ENCODE data around the gene CXCL14.

Gene CXCL14

GRCh38 chr5:135571902-135572301, 6.9 kb downstream of the CXCL14 start:
- no peak overlapping the region for H3K4me2 ChIP-seq (ENCODE audit: low read length)
- no peaks in the 10 kb centered on the region for H3K9me3 ChIP-seq (ENCODE audit: insufficient read depth, low read depth, low read length)
- no peak overlapping the region for H3K27ac ChIP-seq (ENCODE audit: low read depth, low read length)
- no peak overlapping the region for H2AFZ ChIP-seq (ENCODE audit: insufficient read depth, low read length, poor library complexity)
- H3K27me3 ChIP-seq (ENCODE audit: insufficient read depth, low read length), result no peaks in the 10 kb centered on the region
- no peak overlapping the region for H3K4ac ChIP-seq (ENCODE audit: low read depth, low read length)
- no peak overlapping the region for H3K23ac ChIP-seq (ENCODE audit: low read length)
- H3K79me2 ChIP-seq (ENCODE audit: control insufficient read depth, insufficient read depth, low read length, poor library complexity), result no peaks in the 10 kb centered on the region
- no peak overlapping the region for H4K12ac ChIP-seq (ENCODE audit: low read depth, low read length)
- no peaks in the 10 kb centered on the region for H3K4me1 ChIP-seq (ENCODE audit: control insufficient read depth in 1 of 2, insufficient read depth in 2 of 2, low read length in 2 of 2)
- no peak for DNase-seq
- H2BK120ac ChIP-seq (ENCODE audit: insufficient read depth, low read length, poor library complexity), result no peak overlapping the region
- H4K8ac ChIP-seq (ENCODE audit: low read depth, low read length), result no peak overlapping the region
- H3K4me3 ChIP-seq (ENCODE audit: low read depth, low read length), result no peak overlapping the region
- no peak overlapping the region for H2AK5ac ChIP-seq (ENCODE audit: low read length)
- no peak overlapping the region for H3K14ac ChIP-seq (ENCODE audit: low read length)
- H2BK12ac ChIP-seq (ENCODE audit: low read length), result no peak overlapping the region
- no CpG with 5 or more reads among the region's 9 CpGs for WGBS (ENCODE audit: extremely low coverage, insufficient coverage, insufficient read length)
- no peaks in the 10 kb centered on the region for H3K36me3 ChIP-seq (ENCODE audit: control insufficient read depth in 1 of 2, insufficient read depth in 2 of 2, low read length in 2 of 2)
- no peak overlapping the region for H4K91ac ChIP-seq (ENCODE audit: low read depth, low read length)
- H3K79me1 ChIP-seq (ENCODE audit: low read length), result no peaks in the 10 kb centered on the region
- H3K18ac ChIP-seq (ENCODE audit: low read length), result no peak overlapping the region
- no peak overlapping the region for H3K9ac ChIP-seq (ENCODE audit: low read length)
- no peak overlapping the region for H2BK5ac ChIP-seq (ENCODE audit: low read depth, low read length, poor library complexity)

GRCh38 chr5:135571066-135571609, 7.7 kb downstream of the CXCL14 start:
- Histone ChIP-seq H4K91ac (ENCODE audit: low read depth, low read length) (no peak overlapping the region), H3K4ac (ENCODE audit: low read depth, low read length) (no peak overlapping the region), H3K79me2 (ENCODE audit: control insufficient read depth, insufficient read depth, low read length, poor library complexity) (no peaks in the 10 kb centered on the region), H3K9me3 (ENCODE audit: insufficient read depth, low read depth, low read length) (no peaks in the 10 kb centered on the region), H3K79me1 (ENCODE audit: low read length) (no peaks in the 10 kb centered on the region), H3K14ac (ENCODE audit: low read length) (no peak overlapping the region), H4K12ac (ENCODE audit: low read depth, low read length) (no peak overlapping the region), H3K23ac (ENCODE audit: low read length) (no peak overlapping the region), H3K4me2 (ENCODE audit: low read length) (no peak overlapping the region), H2AFZ (ENCODE audit: insufficient read depth, low read length, poor library complexity) (no peak overlapping the region), H3K36me3 (ENCODE audit: control insufficient read depth in 1 of 2, insufficient read depth in 2 of 2, low read length in 2 of 2) (no peaks in the 10 kb centered on the region), H2AK5ac (ENCODE audit: low read length) (no peak overlapping the region), H2BK5ac (ENCODE audit: low read depth, low read length, poor library complexity) (no peak overlapping the region), H3K27me3 (ENCODE audit: insufficient read depth, low read length) (no peaks in the 10 kb centered on the region), H3K18ac (ENCODE audit: low read length) (no peak overlapping the region), H3K9ac (ENCODE audit: low read length) (no peak overlapping the region), H3K4me3 (ENCODE audit: low read depth, low read length) (no peak overlapping the region), H2BK12ac (ENCODE audit: low read length) (no peak overlapping the region), H4K8ac (ENCODE audit: low read depth, low read length) (no peak overlapping the region), H3K4me1 (ENCODE audit: control insufficient read depth in 1 of 2, insufficient read depth in 2 of 2, low read length in 2 of 2) (no peaks in the 10 kb centered on the region), H2BK120ac (ENCODE audit: insufficient read depth, low read length, poor library complexity) (no peak overlapping the region), H3K27ac (ENCODE audit: low read depth, low read length) (no peak overlapping the region)
- DNase-seq, result no peak
- WGBS (ENCODE audit: extremely low coverage, insufficient coverage, insufficient read length), result no CpG with 5 or more reads among the region's 10 CpGs

GRCh38 chr5:135570453-135570764, 8.4 kb downstream of the CXCL14 start:
- Histone ChIP-seq H3K36me3 (ENCODE audit: control insufficient read depth in 1 of 2, insufficient read depth in 2 of 2, low read length in 2 of 2) (no peaks in the 10 kb centered on the region), H3K9ac (ENCODE audit: low read length) (no peak overlapping the region), H3K23ac (ENCODE audit: low read length) (no peak overlapping the region), H3K4me1 (ENCODE audit: control insufficient read depth in 1 of 2, insufficient read depth in 2 of 2, low read length in 2 of 2) (no peaks in the 10 kb centered on the region), H2BK12ac (ENCODE audit: low read length) (no peak overlapping the region), H2BK120ac (ENCODE audit: insufficient read depth, low read length, poor library complexity) (no peak overlapping the region), H2AK5ac (ENCODE audit: low read length) (no peak overlapping the region), H4K8ac (ENCODE audit: low read depth, low read length) (no peak overlapping the region), H3K27me3 (ENCODE audit: insufficient read depth, low read length) (no peaks in the 10 kb centered on the region), H3K4ac (ENCODE audit: low read depth, low read length) (no peak overlapping the region), H3K79me1 (ENCODE audit: low read length) (no peaks in the 10 kb centered on the region), H2AFZ (ENCODE audit: insufficient read depth, low read length, poor library complexity) (no peak overlapping the region), H3K79me2 (ENCODE audit: control insufficient read depth, insufficient read depth, low read length, poor library complexity) (no peaks in the 10 kb centered on the region), H3K9me3 (ENCODE audit: insufficient read depth, low read depth, low read length) (no peaks in the 10 kb centered on the region), H3K18ac (ENCODE audit: low read length) (no peak overlapping the region), H3K4me3 (ENCODE audit: low read depth, low read length) (no peak overlapping the region), H3K14ac (ENCODE audit: low read length) (no peak overlapping the region), H3K27ac (ENCODE audit: low read depth, low read length) (no peak overlapping the region), H4K91ac (ENCODE audit: low read depth, low read length) (no peak overlapping the region), H4K12ac (ENCODE audit: low read depth, low read length) (no peak overlapping the region), H2BK5ac (ENCODE audit: low read depth, low read length, poor library complexity) (no peak overlapping the region), H3K4me2 (ENCODE audit: low read length) (no peak overlapping the region)
- no CpG with 5 or more reads among the region's 3 CpGs for WGBS (ENCODE audit: extremely low coverage, insufficient coverage, insufficient read length)
- peak in 1 of 2 donors; percentile 38 for DNase-seq

GRCh38 chr5:135569755-135570452, 8.9 kb downstream of the CXCL14 start:
- H3K79me2 ChIP-seq (ENCODE audit: control insufficient read depth, insufficient read depth, low read length, poor library complexity), result no peaks in the 10 kb centered on the region

More at GRCh38 chr5:135569755-135570452, 8.9 kb downstream of the CXCL14 start:
- Histone ChIP-seq H3K27ac (ENCODE audit: low read depth, low read length) (no peak overlapping the region), H3K14ac (ENCODE audit: low read length) (no peak overlapping the region), H2BK12ac (ENCODE audit: low read length) (no peak overlapping the region), H3K23ac (ENCODE audit: low read length) (no peak overlapping the region), H3K9ac (ENCODE audit: low read length) (no peak overlapping the region), H2AK5ac (ENCODE audit: low read length) (no peak overlapping the region), H3K4me1 (ENCODE audit: control insufficient read depth in 1 of 2, insufficient read depth in 2 of 2, low read length in 2 of 2) (no peaks in the 10 kb centered on the region), H3K36me3 (ENCODE audit: control insufficient read depth in 1 of 2, insufficient read depth in 2 of 2, low read length in 2 of 2) (no peaks in the 10 kb centered on the region), H3K4me3 (ENCODE audit: low read depth, low read length) (no peak overlapping the region), H4K8ac (ENCODE audit: low read depth, low read length) (no peak overlapping the region), H2BK5ac (ENCODE audit: low read depth, low read length, poor library complexity) (no peak overlapping the region), H3K9me3 (ENCODE audit: insufficient read depth, low read depth, low read length) (no peaks in the 10 kb centered on the region), H3K4me2 (ENCODE audit: low read length) (no peak overlapping the region), H3K4ac (ENCODE audit: low read depth, low read length) (no peak overlapping the region), H3K79me1 (ENCODE audit: low read length) (no peaks in the 10 kb centered on the region), H2AFZ (ENCODE audit: insufficient read depth, low read length, poor library complexity) (no peak overlapping the region), H3K18ac (ENCODE audit: low read length) (no peak overlapping the region), H4K91ac (ENCODE audit: low read depth, low read length) (no peak overlapping the region), H4K12ac (ENCODE audit: low read depth, low read length) (no peak overlapping the region), H3K27me3 (ENCODE audit: insufficient read depth, low read length) (no peaks in the 10 kb centered on the region), H2BK120ac (ENCODE audit: insufficient read depth, low read length, poor library complexity) (no peak overlapping the region)
- peak in 1 of 2 donors; percentile 57 for DNase-seq
- no CpG with 5 or more reads among the region's 10 CpGs for WGBS (ENCODE audit: extremely low coverage, insufficient coverage, insufficient read length)
